Activated naive CD8-positive, alpha-beta T cell treated with anti-CD3 and anti-CD28 coated beads, Interleukin-2, amount 10 ng/mL, durations not matched to agents 7 days and 5 days (primary cell): Measurements from ENCODE around the gene ZFYVE28. TPM values are rescaled to one million over a fixed set of nuclear protein-coding genes. Genes with fewer than 3 reads are reported as not detected.

ENCODE experiments used
- ATAC-seq: fragments of 150-1000 bp; cut with Tn5 transposase; one replicate; pipeline ENCODE4 v1.10.0; 2021; ENCODE audit warnings: low read depth, moderate library complexity
- POLR2A ChIA-PET: fragments of 350-600 bp; sonication (Branson Sonifier 250); formaldehyde crosslinking; loops from one replicate; lab custom pipeline; 2021; ENCODE audit warnings: antibody characterized with exemption; lab: Charles Lee
- DNase-seq: peaks from one replicate; pipeline ENCODE4 v3.0.0; 2021
- H3K27ac Mint-ChIP-seq: one replicate; pipeline ENCODE4 v1.8.0; 2022; ENCODE audit warnings: mild to moderate bottlenecking, mixed read lengths
- H3K27me3 Mint-ChIP-seq: one replicate; pipeline ENCODE4 v1.8.0; 2022; ENCODE audit warnings: mild to moderate bottlenecking, moderate library complexity, mixed read lengths
- H3K36me3 Mint-ChIP-seq: one replicate; pipeline ENCODE4 v1.8.0; 2021; ENCODE audit warnings: mild to moderate bottlenecking, mixed read lengths
- H3K4me1 Mint-ChIP-seq: one replicate; pipeline ENCODE4 v1.8.0; 2021; ENCODE audit warnings: mixed read lengths
- H3K4me3 Mint-ChIP-seq: one replicate; pipeline ENCODE4 v1.8.0; 2022; ENCODE audit warnings: mild to moderate bottlenecking, moderate library complexity, mixed read lengths
- H3K9me3 Mint-ChIP-seq: one replicate; pipeline ENCODE4 v1.8.0; 2021; ENCODE audit warnings: mixed read lengths
- total RNA-seq, 2 experiments: library from RNA; stranded (reverse); gene quantifications; one replicate each; pipeline ENCODE4 v1.2.3, GENCODE V29; 2021

Gene ZFYVE28
- total RNA-seq, 2 experiments from 2014 or later = 16.1 to 17.7 TPM

- Mint-ChIP-seq H3K4me3 (no peak overlapping the region), H3K36me3 (no peaks in the 10 kb centered on the region), H3K27me3 (no peaks in the 10 kb centered on the region), H3K27ac (no peak overlapping the region), H3K4me1 (peaks cover 6% of the 10 kb centered on the region), H3K9me3 (no peaks in the 10 kb centered on the region)
- POLR2A ChIA-PET = no interaction called here
- DNase-seq (peak; percentile 26), ATAC-seq (no peak)
Observed at GRCh38 chr4:2357821-2358745, 60.4 kb downstream of the ZFYVE28 start.

DNA sequence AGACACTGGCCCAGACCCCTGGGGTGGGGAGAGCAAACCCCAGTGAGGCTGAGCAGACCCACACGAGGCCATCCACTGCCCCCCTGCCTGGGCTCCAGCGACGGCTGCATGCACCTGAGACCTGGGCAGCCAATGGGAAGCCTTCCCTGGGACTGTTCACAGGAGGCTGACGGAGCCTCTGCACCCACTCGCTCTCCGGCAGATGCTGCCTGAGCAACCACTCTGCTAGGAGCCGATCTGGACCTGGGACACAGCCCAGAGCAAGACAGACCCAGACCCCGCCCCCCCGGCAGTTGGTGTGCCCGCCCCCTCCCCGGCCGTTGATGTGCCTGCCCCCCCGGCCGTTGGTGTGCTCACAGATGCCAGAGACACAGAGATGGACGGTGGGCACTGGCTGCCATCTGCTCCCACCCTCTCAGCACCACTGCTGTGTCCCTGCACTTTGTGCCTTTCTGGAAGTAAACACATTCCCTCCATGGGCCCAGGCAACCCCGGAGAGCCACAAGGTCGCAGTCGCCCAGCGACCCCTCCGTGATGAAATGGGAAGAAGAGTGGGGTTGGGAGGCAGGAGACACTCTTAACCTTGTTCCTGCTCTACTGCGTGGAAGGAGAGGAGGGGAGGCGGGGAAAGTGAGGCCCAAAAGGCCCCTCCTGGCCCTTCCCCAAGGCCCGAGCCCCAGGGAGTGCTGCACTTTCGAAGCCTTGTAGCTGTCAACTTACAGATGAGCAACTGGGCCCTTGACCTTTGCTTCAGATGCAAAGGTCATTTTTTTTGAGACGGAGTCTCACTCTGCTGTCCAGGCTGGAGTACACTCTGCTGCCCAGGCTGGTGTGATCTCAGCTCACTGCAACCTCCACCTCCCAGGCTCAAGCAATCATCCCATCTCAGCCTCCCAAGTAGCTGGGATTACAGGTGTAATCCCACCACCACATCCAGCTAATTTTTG lies 62.0 kb downstream of the ZFYVE28 start:
- DNase-seq (peak; percentile 18), ATAC-seq (no peak)
- H3K9me3 Mint-ChIP-seq = no peaks in the 10 kb centered on the region
- no peak overlapping the region for H3K4me3 Mint-ChIP-seq
- peaks cover 6% of the 10 kb centered on the region for H3K4me1 Mint-ChIP-seq
- no peak overlapping the region for H3K27ac Mint-ChIP-seq
- POLR2A ChIA-PET = no interaction called here
- H3K36me3 Mint-ChIP-seq = no peaks in the 10 kb centered on the region
- no peaks in the 10 kb centered on the region for H3K27me3 Mint-ChIP-seq

- Mint-ChIP-seq H3K4me1 (peaks cover 6% of the 10 kb centered on the region), H3K36me3 (no peaks in the 10 kb centered on the region), H3K9me3 (no peaks in the 10 kb centered on the region), H3K4me3 (no peak overlapping the region), H3K27ac (no peak overlapping the region), H3K27me3 (no peaks in the 10 kb centered on the region)
- ATAC-seq = no peak
- POLR2A ChIA-PET = no interaction called here
- DNase-seq = peak; percentile 20
Observed at GRCh38 chr4:2354760-2355159, 63.7 kb downstream of the ZFYVE28 start.

DNA sequence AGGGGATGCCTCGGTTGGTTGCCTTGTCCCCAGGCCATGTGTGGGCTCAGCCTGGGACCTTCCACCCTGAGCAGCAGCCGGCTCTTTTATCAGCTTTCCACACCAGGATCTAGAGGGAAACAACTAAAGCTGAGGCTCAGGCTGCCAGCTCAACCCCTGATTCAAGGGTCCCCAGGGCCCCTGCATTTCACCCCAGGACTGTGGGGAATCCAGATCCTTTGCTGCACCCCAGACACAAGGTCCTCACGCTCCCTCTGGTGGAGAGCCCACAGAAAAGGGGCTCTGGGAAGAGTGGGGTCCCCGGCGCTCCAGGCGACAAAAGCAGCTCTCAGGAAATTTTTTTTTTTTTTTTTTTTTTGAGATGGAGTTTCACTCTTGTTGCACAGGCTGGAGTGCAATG lies 64.3 kb downstream of the ZFYVE28 start:
- no peaks in the 10 kb centered on the region for H3K27me3 Mint-ChIP-seq
- no peak overlapping the region for H3K27ac Mint-ChIP-seq
- H3K4me3 Mint-ChIP-seq = no peak overlapping the region
- POLR2A ChIA-PET = no interaction called here
- ATAC-seq = no peak
- no peaks in the 10 kb centered on the region for H3K9me3 Mint-ChIP-seq
- H3K4me1 Mint-ChIP-seq = peaks cover 6% of the 10 kb centered on the region
- peak; percentile 36 for DNase-seq
- no peaks in the 10 kb centered on the region for H3K36me3 Mint-ChIP-seq

DNA sequence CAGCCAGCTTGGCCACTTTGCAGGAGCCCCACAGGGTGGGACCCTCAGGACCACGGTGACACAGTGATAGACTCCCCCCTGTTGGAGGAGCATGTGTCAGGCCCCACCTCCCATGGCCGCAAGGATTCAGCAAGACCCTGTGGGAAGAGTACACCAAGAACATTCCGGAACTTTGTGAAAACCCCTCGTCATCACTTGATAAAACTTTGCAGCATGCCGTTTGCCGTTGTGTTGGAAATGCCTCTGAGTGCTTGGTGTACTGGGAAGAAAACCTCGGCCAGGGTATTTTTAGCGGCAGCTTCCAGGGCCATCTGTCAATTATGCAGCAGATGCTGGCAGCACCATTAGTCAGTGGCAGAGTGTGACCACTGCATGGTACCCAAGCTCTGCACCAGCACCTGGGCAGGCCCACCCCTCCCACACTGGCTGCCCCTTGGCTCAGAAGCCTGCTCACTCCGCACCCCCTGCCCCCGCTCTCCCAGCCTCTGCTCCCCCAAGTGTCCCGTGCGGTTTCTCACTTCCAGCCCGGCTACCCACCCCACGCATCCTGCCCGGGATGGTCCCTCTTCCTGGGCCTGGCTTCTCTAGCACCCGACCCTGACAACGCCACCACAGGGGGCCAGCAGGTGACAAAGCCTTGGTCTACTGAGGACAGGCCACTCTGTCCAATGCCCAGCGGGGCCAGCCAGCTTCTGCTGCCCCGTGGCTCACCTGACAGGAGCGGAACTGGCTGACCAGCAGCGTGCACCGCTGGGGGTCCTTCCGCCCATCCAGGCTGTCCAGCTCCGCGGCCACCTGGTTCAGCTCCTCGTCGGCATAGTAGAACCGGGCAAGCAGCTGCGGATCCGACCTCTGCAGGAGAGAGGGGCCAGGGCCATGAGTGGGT lies 65.0 kb downstream of the ZFYVE28 start:
- peak; percentile 20 for DNase-seq

GRCh38 chr4:2352729-2353221 lies 65.7 kb downstream of the ZFYVE28 start:
- Mint-ChIP-seq H3K36me3 (no peaks in the 10 kb centered on the region), H3K4me3 (no peak overlapping the region), H3K4me1 (peaks cover 6% of the 10 kb centered on the region), H3K9me3 (no peaks in the 10 kb centered on the region), H3K27ac (no peak overlapping the region), H3K27me3 (no peaks in the 10 kb centered on the region)
- POLR2A ChIA-PET = no interaction called here
- no peak for ATAC-seq
- DNase-seq = no peak

More for the DNA sequence above, 65.0 kb downstream of the ZFYVE28 start:
- Mint-ChIP-seq H3K4me1 (peaks cover 6% of the 10 kb centered on the region), H3K27me3 (no peaks in the 10 kb centered on the region), H3K36me3 (no peaks in the 10 kb centered on the region), H3K4me3 (no peak overlapping the region), H3K9me3 (no peaks in the 10 kb centered on the region), H3K27ac (no peak overlapping the region)
- ATAC-seq = no peak
- POLR2A ChIA-PET = no interaction called here

GRCh38 chr4:2352171-2352570 lies 66.3 kb downstream of the ZFYVE28 start:
- Mint-ChIP-seq H3K9me3 (peaks cover 2% of the 10 kb centered on the region), H3K27me3 (no peaks in the 10 kb centered on the region), H3K4me3 (no peak overlapping the region), H3K36me3 (no peaks in the 10 kb centered on the region), H3K4me1 (peaks cover 9% of the 10 kb centered on the region), H3K27ac (no peak overlapping the region)
- DNase-seq (peak; percentile 16), ATAC-seq (no peak)
- POLR2A ChIA-PET = no interaction called here

GRCh38 chr4:2350982-2351381 lies 67.5 kb downstream of the ZFYVE28 start:
- POLR2A ChIA-PET = no interaction called here
- H3K27ac Mint-ChIP-seq = no peak overlapping the region
- H3K27me3 Mint-ChIP-seq = no peaks in the 10 kb centered on the region
- peaks cover 3% of the 10 kb centered on the region for H3K9me3 Mint-ChIP-seq
- ATAC-seq (no peak), DNase-seq (peak; percentile 9)
- peaks cover 9% of the 10 kb centered on the region for H3K4me1 Mint-ChIP-seq
- no peak overlapping the region for H3K4me3 Mint-ChIP-seq
- no peaks in the 10 kb centered on the region for H3K36me3 Mint-ChIP-seq

GRCh38 chr4:2348786-2349185 lies 69.7 kb downstream of the ZFYVE28 start:
- H3K27me3 Mint-ChIP-seq = peaks cover 2% of the 10 kb centered on the region
- peaks cover 5% of the 10 kb centered on the region for H3K9me3 Mint-ChIP-seq
- DNase-seq (no peak), ATAC-seq (no peak)
- H3K4me3 Mint-ChIP-seq = no peak overlapping the region
- H3K27ac Mint-ChIP-seq = no peak overlapping the region
- peaks cover 4% of the 10 kb centered on the region for H3K4me1 Mint-ChIP-seq
- H3K36me3 Mint-ChIP-seq = no peaks in the 10 kb centered on the region
- POLR2A ChIA-PET = no interaction called here

- H3K4me3 Mint-ChIP-seq = no peak overlapping the region
- no peak overlapping the region for H3K27ac Mint-ChIP-seq
- H3K36me3 Mint-ChIP-seq = no peaks in the 10 kb centered on the region
- ATAC-seq (no peak), DNase-seq (no peak)
- H3K27me3 Mint-ChIP-seq = peaks cover 2% of the 10 kb centered on the region
- H3K4me1 Mint-ChIP-seq = peaks cover 4% of the 10 kb centered on the region
- POLR2A ChIA-PET = no interaction called here
- peaks cover 5% of the 10 kb centered on the region for H3K9me3 Mint-ChIP-seq
Observed at GRCh38 chr4:2347190-2347589, 71.3 kb downstream of the ZFYVE28 start.

- POLR2A ChIA-PET = no interaction called here
Observed at GRCh38 chr4:2343476-2343875, 75.0 kb downstream of the ZFYVE28 start.

DNA sequence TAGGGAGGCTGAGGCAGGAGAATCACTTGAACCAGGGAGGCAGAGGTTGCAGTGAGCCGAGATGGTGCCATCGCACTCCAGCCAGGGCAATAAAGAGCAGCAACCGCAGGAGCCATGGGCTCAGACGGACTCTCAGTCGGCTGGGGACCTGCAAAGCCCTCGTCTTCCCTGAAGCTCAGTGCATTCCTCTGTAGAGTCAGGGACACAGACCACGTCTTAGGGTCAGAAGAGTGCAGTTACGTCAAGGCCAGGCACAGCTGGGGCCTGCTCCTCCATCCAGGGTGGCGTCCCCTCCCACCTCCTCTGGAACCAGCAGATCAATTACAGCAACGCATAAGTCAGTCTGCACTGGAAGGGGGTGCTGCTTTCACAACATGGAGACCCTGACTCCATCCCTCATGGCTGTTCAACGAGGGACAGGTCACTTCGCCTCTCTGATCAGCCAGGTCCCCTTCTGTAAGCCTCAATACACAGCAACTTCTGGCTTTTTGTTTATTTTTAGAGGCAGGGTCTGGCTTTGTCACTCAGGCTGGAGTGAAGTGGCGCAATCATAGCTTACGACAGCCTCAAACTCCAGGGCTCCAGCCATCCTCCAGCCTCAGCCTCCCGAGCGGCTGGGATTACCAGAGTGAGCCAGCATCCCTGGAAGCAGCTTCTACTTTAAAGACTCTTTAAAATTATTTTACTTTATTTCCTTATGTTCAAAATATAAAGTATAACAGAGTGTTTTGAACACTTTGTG lies 76.4 kb downstream of the ZFYVE28 start:
- ATAC-seq (no peak), DNase-seq (peak; percentile 16)
- Mint-ChIP-seq H3K4me3 (no peak overlapping the region), H3K9me3 (peaks cover 2% of the 10 kb centered on the region), H3K27ac (no peak overlapping the region), H3K4me1 (no peaks in the 10 kb centered on the region), H3K36me3 (no peaks in the 10 kb centered on the region), H3K27me3 (peaks cover 2% of the 10 kb centered on the region)
- POLR2A ChIA-PET = no interaction called here

More at GRCh38 chr4:2343476-2343875, 75.0 kb downstream of the ZFYVE28 start:
- Mint-ChIP-seq H3K27me3 (peaks cover 2% of the 10 kb centered on the region), H3K4me1 (peaks cover 4% of the 10 kb centered on the region), H3K4me3 (no peak overlapping the region), H3K36me3 (no peaks in the 10 kb centered on the region), H3K9me3 (peaks cover 5% of the 10 kb centered on the region), H3K27ac (no peak overlapping the region)
- ATAC-seq (no peak), DNase-seq (peak; percentile 8)
